OCI-LY1 (cell line): ENCODE data around the gene SLC17A9.

ENCODE experiments used
- H2AFZ ChIP-seq: fragments of 200-600 bp; sonication (generic), shearing (Covaris generic); 2 replicates; pipeline ENCODE4 v1.6.0; 2014; ENCODE audit warnings: antibody characterized with exemption, mild to moderate bottlenecking, low read length
- H3F3A ChIP-seq: fragments of 200-600 bp; sonication (generic), shearing (Covaris generic); 2 replicates; pipeline ENCODE4 v1.6.0; 2014; ENCODE audit warnings: mild to moderate bottlenecking, antibody characterized with exemption, low read length, moderate library complexity; ENCODE audit not compliant: insufficient read depth
- H3K27ac ChIP-seq: fragments of 200-600 bp; sonication (generic); 2 replicates; pipeline ENCODE4 v1.5.1; 2014; ENCODE audit warnings: low read length, mixed run types, mild to moderate bottlenecking, low read depth; ENCODE audit not compliant: poor library complexity, severe bottlenecking
- H3K27me3 ChIP-seq: fragments of 200-600 bp; sonication (generic); 2 replicates; pipeline ENCODE4 v1.6.0; 2014; ENCODE audit warnings: antibody characterized with exemption, mild to moderate bottlenecking, low read length, moderate library complexity; ENCODE audit not compliant: insufficient read depth
- H3K36me3 ChIP-seq: fragments of 200-600 bp; sonication (generic); 2 replicates; pipeline ENCODE4 v1.6.1; 2014; ENCODE audit warnings: mild to moderate bottlenecking, antibody characterized with exemption, low read length, moderate library complexity, mixed read lengths; ENCODE audit not compliant: insufficient read depth
- H3K4me1 ChIP-seq: fragments of 200-600 bp; sonication (generic); 2 replicates; pipeline ENCODE4 v1.5.1; 2014; ENCODE audit warnings: mild to moderate bottlenecking, low read length, moderate library complexity; ENCODE audit not compliant: insufficient read depth, severe bottlenecking
- H3K4me2 ChIP-seq: fragments of 200-600 bp; sonication (generic), shearing (Covaris generic); 2 replicates; pipeline ENCODE4 v1.6.1; 2014; ENCODE audit warnings: low read length
- H3K4me3 ChIP-seq: fragments of 200-600 bp; sonication (generic); 2 replicates; pipeline ENCODE4 v1.5.1; 2014; ENCODE audit warnings: low read length, low read depth, mild to moderate bottlenecking, mixed read lengths; ENCODE audit not compliant: poor library complexity, severe bottlenecking
- H3K79me2 ChIP-seq: fragments of 200-600 bp; shearing (Covaris generic); 2 replicates; pipeline ENCODE4 v1.6.1; 2016; ENCODE audit warnings: mixed run types, low read length, mixed read lengths; ENCODE audit not compliant: insufficient read depth
- H3K9ac ChIP-seq: fragments of 200-600 bp; sonication (generic), shearing (Covaris generic); 2 replicates; pipeline ENCODE4 v1.6.1; 2014; ENCODE audit warnings: mild to moderate bottlenecking, low read length, mixed read lengths
- H3K9me2 ChIP-seq: fragments of 200-600 bp; sonication (generic), shearing (Covaris generic); 2 replicates; pipeline ENCODE4 v1.6.1; 2014; ENCODE audit warnings: low read depth, mild to moderate bottlenecking, low read length, mixed read lengths
- H3K9me3 ChIP-seq: fragments of 200-600 bp; shearing (Covaris generic); 2 replicates; pipeline ENCODE4 v1.6.1; 2014; ENCODE audit warnings: low read length, mixed read lengths
- H4K20me1 ChIP-seq: fragments of 200-600 bp; sonication (generic), shearing (Covaris generic); 2 replicates; pipeline ENCODE4 v1.6.0; 2016; ENCODE audit warnings: mild to moderate bottlenecking, low read length; ENCODE audit not compliant: insufficient read depth
- EZH2 ChIP-seq: fragments of 200-600 bp; sonication (generic), shearing (Covaris generic); IDR thresholded peaks from 2 replicates; pipeline ENCODE4 v1.8.0; 2017; ENCODE audit warnings: borderline replicate concordance, mixed run types, mild to moderate bottlenecking, antibody characterized with exemption, low read length, moderate library complexity, mixed read lengths
- TF ChIP-seq, protein P1 (sequence below): fragments of 200-600 bp; sonication (generic), shearing (Covaris generic); IDR thresholded peaks from 2 replicates; pipeline ENCODE4 v1.5.1; 2017; ENCODE audit warnings: mild to moderate bottlenecking, antibody characterized with exemption, low read length, moderate library complexity, mixed read lengths

SLC17A9 gene

DNA sequence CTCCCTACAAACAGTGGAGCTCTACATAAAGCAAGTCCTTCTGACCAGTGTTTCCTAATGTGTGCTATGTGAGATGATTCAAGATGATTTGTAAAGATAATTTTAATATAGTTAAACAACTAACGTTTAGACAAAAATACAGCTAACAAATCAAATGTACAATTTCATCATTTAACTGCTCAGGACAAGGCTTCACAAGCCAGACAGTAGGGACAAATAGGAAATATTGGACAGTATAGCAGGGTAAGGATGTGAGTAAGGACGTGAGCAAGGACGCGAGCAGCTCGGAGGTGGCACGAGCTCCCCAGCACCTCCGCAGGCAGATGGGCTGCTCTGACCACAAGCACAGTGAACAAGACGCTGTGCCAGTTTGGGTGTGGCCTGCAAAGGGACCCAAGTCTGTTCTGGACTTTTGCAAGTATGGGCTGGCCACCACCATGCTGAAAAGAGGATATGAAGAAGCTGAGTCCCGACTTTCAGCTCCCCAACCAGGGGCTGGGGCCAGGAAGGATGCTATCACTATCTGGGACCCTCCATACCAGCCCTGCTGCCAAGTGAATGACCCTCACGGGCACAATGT, 40.7 kb upstream of the SLC17A9 start:
- Histone ChIP-seq H3K36me3 (peaks cover 70% of the 10 kb centered on the region), H3F3A (no peaks in the 10 kb centered on the region), H3K27me3 (no peaks in the 10 kb centered on the region), H3K9me2 (no peaks in the 10 kb centered on the region), H3K4me2 (no peak overlapping the region), H3K4me3 (no peak overlapping the region), H3K9me3 (no peaks in the 10 kb centered on the region), H2AFZ (no peak overlapping the region), H3K4me1 (peaks cover 17% of the 10 kb centered on the region), H4K20me1 (peaks cover 5% of the 10 kb centered on the region; the same call in 1 of the 2 replicates), H3K9ac (no peak overlapping the region), H3K79me2 (peaks cover 39% of the 10 kb centered on the region), H3K27ac (no peak overlapping the region)
- TF ChIP-seq, protein P1, sequence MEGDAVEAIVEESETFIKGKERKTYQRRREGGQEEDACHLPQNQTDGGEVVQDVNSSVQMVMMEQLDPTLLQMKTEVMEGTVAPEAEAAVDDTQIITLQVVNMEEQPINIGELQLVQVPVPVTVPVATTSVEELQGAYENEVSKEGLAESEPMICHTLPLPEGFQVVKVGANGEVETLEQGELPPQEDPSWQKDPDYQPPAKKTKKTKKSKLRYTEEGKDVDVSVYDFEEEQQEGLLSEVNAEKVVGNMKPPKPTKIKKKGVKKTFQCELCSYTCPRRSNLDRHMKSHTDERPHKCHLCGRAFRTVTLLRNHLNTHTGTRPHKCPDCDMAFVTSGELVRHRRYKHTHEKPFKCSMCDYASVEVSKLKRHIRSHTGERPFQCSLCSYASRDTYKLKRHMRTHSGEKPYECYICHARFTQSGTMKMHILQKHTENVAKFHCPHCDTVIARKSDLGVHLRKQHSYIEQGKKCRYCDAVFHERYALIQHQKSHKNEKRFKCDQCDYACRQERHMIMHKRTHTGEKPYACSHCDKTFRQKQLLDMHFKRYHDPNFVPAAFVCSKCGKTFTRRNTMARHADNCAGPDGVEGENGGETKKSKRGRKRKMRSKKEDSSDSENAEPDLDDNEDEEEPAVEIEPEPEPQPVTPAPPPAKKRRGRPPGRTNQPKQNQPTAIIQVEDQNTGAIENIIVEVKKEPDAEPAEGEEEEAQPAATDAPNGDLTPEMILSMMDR, result no peak
- no peak for TF ChIP-seq EZH2

- Histone ChIP-seq H3K4me1 (peaks cover 30% of the 10 kb centered on the region), H3K79me2 (peaks cover 53% of the 10 kb centered on the region), H3K27ac (no peak overlapping the region), H3K36me3 (peaks cover 57% of the 10 kb centered on the region), H4K20me1 (peaks cover 12% of the 10 kb centered on the region; the same call in 1 of the 2 replicates), H3K4me2 (no peak overlapping the region), H2AFZ (no peak overlapping the region), H3K4me3 (no peak overlapping the region), H3F3A (no peaks in the 10 kb centered on the region), H3K9me3 (no peaks in the 10 kb centered on the region), H3K9me2 (no peaks in the 10 kb centered on the region), H3K27me3 (no peaks in the 10 kb centered on the region), H3K9ac (no peak overlapping the region)
- TF ChIP-seq, protein P1, result no peak
- TF ChIP-seq EZH2, result no peak
Measured at GRCh38 chr20:62913043-62913630, 39.4 kb upstream of the SLC17A9 start.

- no peak overlapping the region for H3K4me3 ChIP-seq
- no peak overlapping the region for H3K4me2 ChIP-seq
- peaks cover 12% of the 10 kb centered on the region; the same call in 1 of the 2 replicates for H4K20me1 ChIP-seq
- H3K9me2 ChIP-seq, result no peaks in the 10 kb centered on the region
- peaks cover 44% of the 10 kb centered on the region for H3K36me3 ChIP-seq
- no peak overlapping the region for H2AFZ ChIP-seq
- no peak overlapping the region for H3K9ac ChIP-seq
- H3K27ac ChIP-seq, result no peak overlapping the region
- H3K27me3 ChIP-seq, result no peaks in the 10 kb centered on the region
- no peak for TF ChIP-seq EZH2
- TF ChIP-seq, protein P1, result no peak
- H3K4me1 ChIP-seq, result peaks cover 43% of the 10 kb centered on the region
- H3K9me3 ChIP-seq, result no peaks in the 10 kb centered on the region
- peaks cover 66% of the 10 kb centered on the region for H3K79me2 ChIP-seq
- H3F3A ChIP-seq, result no peaks in the 10 kb centered on the region
Measured at GRCh38 chr20:62914436-62914835, 38.1 kb upstream of the SLC17A9 start.
